GM12878 (cell line): ENCODE data around the gene MPV17L.

Source experiments
- ESRRA ChIP-seq: IDR thresholded peaks from 2 replicates; pipeline ENCODE4 v1.6.1; 2012; ENCODE audit warnings: mild to moderate bottlenecking, low read length, improper control_type of control experiment
- POLR2AphosphoS5 ChIP-seq: IDR thresholded peaks from 2 replicates; pipeline ENCODE4 v1.6.1; 2011; ENCODE audit warnings: mild to moderate bottlenecking, low read length, inconsistent platforms
- SP1 ChIP-seq: IDR thresholded peaks from one replicate; pipeline ENCODE4 v1.6.1; 2011; ENCODE audit warnings: low read depth, low read length
- TCF12 ChIP-seq: IDR thresholded peaks from 2 replicates; pipeline ENCODE4 v1.6.1; 2011; ENCODE audit warnings: low read depth, mild to moderate bottlenecking, low read length
- YY1 ChIP-seq: IDR thresholded peaks from 2 replicates; pipeline ENCODE4 v1.6.1; 2011; ENCODE audit warnings: low read depth, mild to moderate bottlenecking, low read length
- ZNF24 ChIP-seq: fragments of 450-650 bp; IDR thresholded peaks from 2 replicates; pipeline ENCODE4 v1.6.1; 2017; ENCODE audit warnings: antibody characterized with exemption, mild to moderate bottlenecking
- TF ChIP-seq, protein P1 (sequence below), 3 experiments: IDR thresholded peaks in 2 of 3; conservative IDR thresholded peaks in 1 of 3; 2 replicates each; pipeline ENCODE4 v1.5.1; 2011; ENCODE audit warnings: low read depth in 3 of 3, low read length in 3 of 3, mild to moderate bottlenecking in 3 of 3, control low read depth in 2 of 3, moderate library complexity in 2 of 3, inconsistent platforms in 1 of 3, mixed read lengths in 1 of 3; ENCODE audit not compliant: control insufficient read depth in 2 of 3, insufficient read depth in 1 of 3; ENCODE audit errors: extremely low read depth in 1 of 3
- TF ChIP-seq, protein P2 (sequence below): fragments of 450-650 bp; IDR thresholded peaks from 2 replicates; pipeline ENCODE4 v1.6.1; 2017; ENCODE audit warnings: mild to moderate bottlenecking, low read depth, inconsistent platforms; ENCODE audit not compliant: poor library complexity, severe bottlenecking
- TF ChIP-seq, protein P3 (sequence below): IDR thresholded peaks from 2 replicates; pipeline ENCODE4 v1.6.1; 2012; ENCODE audit warnings: low read depth, low read length, improper control_type of control experiment
- TF ChIP-seq, protein P4 (sequence below): IDR thresholded peaks from 2 replicates; pipeline ENCODE4 v1.6.1; 2012; ENCODE audit warnings: low read depth, low read length, improper control_type of control experiment
- TF ChIP-seq, protein P5 (sequence below): IDR thresholded peaks from 2 replicates; pipeline ENCODE4 v1.6.1; 2012; ENCODE audit warnings: low read length, inconsistent platforms

DNA sequence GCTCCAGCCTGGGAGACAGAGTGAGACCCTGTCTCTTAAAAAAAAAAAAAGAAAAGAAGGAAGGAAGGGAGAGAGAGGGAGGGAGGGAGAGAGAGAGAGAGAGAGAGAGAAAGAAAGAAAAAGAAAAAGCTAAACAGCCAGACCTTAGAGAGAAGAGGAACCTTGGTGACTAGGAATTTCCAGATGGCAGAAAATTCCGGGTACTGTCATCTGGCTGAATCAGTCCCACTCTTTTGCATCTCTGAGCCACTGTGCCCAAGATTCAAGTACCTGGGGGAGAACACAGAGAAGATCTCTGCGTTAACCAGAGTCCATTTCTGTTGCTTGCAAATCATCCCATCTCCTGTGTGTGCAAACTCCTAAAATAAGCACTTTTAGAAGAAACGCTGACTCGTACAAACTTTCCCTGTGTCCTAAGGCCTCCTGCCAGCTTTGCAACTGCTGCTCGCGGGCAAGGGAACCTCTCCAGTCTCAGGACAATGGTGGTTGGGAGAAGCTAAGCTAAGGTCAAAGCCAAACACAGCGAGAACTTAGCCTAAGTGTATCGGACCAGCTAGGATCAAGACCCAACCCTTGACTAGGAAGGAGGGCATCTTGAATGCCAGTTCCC, 56.8 kb downstream of the MPV17L start:
- TF ChIP-seq, protein P1, sequence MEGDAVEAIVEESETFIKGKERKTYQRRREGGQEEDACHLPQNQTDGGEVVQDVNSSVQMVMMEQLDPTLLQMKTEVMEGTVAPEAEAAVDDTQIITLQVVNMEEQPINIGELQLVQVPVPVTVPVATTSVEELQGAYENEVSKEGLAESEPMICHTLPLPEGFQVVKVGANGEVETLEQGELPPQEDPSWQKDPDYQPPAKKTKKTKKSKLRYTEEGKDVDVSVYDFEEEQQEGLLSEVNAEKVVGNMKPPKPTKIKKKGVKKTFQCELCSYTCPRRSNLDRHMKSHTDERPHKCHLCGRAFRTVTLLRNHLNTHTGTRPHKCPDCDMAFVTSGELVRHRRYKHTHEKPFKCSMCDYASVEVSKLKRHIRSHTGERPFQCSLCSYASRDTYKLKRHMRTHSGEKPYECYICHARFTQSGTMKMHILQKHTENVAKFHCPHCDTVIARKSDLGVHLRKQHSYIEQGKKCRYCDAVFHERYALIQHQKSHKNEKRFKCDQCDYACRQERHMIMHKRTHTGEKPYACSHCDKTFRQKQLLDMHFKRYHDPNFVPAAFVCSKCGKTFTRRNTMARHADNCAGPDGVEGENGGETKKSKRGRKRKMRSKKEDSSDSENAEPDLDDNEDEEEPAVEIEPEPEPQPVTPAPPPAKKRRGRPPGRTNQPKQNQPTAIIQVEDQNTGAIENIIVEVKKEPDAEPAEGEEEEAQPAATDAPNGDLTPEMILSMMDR (IDR thresholded peaks at IDR 0.05 in 2 of 3, conservative IDR thresholded peaks at IDR 0.05 in 1 of 3; ENCODE audit: control insufficient read depth in 2 of 3, extremely low read depth in 1 of 3, insufficient read depth in 1 of 3, low read depth in 3 of 3, low read length in 3 of 3): no peak
- TF ChIP-seq ZNF24: no peak
- TF ChIP-seq, protein P2, sequence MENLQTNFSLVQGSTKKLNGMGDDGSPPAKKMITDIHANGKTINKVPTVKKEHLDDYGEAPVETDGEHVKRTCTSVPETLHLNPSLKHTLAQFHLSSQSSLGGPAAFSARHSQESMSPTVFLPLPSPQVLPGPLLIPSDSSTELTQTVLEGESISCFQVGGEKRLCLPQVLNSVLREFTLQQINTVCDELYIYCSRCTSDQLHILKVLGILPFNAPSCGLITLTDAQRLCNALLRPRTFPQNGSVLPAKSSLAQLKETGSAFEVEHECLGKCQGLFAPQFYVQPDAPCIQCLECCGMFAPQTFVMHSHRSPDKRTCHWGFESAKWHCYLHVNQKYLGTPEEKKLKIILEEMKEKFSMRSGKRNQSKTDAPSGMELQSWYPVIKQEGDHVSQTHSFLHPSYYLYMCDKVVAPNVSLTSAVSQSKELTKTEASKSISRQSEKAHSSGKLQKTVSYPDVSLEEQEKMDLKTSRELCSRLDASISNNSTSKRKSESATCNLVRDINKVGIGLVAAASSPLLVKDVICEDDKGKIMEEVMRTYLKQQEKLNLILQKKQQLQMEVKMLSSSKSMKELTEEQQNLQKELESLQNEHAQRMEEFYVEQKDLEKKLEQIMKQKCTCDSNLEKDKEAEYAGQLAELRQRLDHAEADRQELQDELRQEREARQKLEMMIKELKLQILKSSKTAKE: no peak
- no peak for TF ChIP-seq ESRRA
- TF ChIP-seq, protein P3, sequence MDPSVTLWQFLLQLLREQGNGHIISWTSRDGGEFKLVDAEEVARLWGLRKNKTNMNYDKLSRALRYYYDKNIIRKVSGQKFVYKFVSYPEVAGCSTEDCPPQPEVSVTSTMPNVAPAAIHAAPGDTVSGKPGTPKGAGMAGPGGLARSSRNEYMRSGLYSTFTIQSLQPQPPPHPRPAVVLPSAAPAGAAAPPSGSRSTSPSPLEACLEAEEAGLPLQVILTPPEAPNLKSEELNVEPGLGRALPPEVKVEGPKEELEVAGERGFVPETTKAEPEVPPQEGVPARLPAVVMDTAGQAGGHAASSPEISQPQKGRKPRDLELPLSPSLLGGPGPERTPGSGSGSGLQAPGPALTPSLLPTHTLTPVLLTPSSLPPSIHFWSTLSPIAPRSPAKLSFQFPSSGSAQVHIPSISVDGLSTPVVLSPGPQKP: no peak
- TF ChIP-seq POLR2AphosphoS5: no peak
- TF ChIP-seq SP1: no peak
- TF ChIP-seq TCF12: no peak
- TF ChIP-seq, protein P4, sequence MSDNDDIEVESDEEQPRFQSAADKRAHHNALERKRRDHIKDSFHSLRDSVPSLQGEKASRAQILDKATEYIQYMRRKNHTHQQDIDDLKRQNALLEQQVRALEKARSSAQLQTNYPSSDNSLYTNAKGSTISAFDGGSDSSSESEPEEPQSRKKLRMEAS: no peak
- TF ChIP-seq, protein P5, sequence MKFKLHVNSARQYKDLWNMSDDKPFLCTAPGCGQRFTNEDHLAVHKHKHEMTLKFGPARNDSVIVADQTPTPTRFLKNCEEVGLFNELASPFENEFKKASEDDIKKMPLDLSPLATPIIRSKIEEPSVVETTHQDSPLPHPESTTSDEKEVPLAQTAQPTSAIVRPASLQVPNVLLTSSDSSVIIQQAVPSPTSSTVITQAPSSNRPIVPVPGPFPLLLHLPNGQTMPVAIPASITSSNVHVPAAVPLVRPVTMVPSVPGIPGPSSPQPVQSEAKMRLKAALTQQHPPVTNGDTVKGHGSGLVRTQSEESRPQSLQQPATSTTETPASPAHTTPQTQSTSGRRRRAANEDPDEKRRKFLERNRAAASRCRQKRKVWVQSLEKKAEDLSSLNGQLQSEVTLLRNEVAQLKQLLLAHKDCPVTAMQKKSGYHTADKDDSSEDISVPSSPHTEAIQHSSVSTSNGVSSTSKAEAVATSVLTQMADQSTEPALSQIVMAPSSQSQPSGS: no peak
- no peak for TF ChIP-seq YY1
